HL-60/S4 treated with retinoic acid at 250 ng/mL for 4 days and 3 days (cell line): ENCODE results near the gene ALG1L2.
"Not testable (repeated sequence)": the region's sequence is repeated elsewhere in the genome, so short reads cannot be mapped to it uniquely, and the experiment has no call there.

ENCODE experiments used
- in situ Hi-C: fragments of 300-500 bp; cut with MboI; formaldehyde crosslinking; loops from 2 replicates; pipeline ENCODE4 v1.7.0; 2022; ENCODE audit warnings: low sequenced_read_pairs

ALG1L2 gene

DNA sequence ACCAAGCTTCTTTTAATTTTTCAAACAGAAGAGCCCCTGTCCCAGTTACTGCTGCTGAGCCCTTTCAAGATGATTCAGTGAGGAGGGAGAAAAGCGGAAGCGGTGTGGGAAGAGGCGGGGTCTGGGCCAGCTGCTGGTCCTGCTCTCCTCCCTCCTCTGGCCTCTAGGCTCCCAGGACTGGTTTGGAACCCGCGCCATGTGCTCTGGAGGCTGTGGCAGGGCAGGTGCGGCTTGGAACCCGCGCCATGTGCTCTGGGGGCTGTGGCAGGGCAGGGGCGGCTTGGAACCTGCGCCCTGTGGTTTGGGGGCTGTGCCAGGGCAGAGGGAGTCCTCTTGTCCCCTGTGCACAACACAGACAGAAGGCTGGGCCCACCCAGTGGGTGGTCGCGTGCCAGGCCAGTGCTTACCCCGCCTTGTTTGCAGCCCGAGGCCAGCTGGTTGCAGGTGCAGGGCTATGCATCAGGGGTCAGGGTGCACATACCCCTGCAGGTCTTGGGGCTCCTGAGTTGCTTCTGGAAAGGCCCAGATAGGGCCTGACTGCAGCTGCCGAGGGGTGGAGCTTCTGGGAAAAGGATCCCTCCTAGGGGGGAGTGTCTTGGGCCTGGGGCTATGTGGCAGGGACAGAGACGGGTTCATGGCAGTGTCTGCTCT lies 12.2 kb downstream of the ALG1L2 start:
- in situ Hi-C loops = loop anchor here (10.0 kb wide), 1 partner anchor 149 kb away; no protein-coding TSS in a partner anchor

DNA sequence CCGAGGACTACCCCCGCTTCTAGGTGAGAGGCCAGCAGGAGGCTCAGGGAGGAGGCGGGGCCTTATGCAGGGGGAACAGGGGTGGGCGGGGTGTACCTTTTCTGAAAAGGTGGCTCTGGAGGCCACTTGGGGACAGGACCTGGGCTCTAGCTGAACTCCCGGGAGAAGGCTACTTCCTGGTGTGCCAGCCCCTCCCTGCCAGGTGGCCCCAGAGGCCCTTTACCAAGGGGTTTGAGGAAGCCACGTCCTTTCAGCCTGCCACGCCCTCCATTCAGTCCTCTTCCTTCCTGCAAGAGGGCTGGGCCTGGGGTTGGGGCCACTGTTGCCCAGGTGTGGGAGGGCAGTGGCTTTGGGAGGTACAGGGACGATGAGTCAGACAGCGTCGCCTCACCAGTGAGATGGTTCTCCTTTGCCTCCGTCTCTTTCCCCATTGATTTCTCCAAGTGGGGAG lies 12.9 kb downstream of the ALG1L2 start:
- in situ Hi-C loops = loop anchor here (10.0 kb wide), 1 partner anchor 150 kb away; no protein-coding TSS in a partner anchor

DNA sequence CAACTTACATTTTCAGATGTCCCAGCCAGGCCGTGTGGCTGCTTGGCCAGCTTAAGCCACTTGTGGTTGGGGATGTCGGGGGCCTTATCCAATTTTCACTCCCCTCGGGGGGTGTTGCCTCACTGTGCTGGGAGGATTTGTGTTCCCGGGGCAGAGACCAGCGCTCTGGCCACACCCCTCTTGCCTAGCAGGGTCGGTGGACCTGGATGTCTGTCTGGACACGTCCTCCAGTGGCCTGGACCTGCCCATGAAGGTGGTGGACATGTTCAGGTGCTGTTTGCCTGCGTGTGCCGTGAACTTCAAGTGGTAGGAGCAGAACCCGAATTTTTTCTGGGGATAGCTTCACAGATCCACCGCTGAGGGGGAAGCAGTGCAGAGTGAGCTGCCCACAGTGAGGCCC lies 14.2 kb downstream of the ALG1L2 start:
- in situ Hi-C loops = loop anchor here (10.0 kb wide), 1 partner anchor 151 kb away; no protein-coding TSS in a partner anchor

DNA sequence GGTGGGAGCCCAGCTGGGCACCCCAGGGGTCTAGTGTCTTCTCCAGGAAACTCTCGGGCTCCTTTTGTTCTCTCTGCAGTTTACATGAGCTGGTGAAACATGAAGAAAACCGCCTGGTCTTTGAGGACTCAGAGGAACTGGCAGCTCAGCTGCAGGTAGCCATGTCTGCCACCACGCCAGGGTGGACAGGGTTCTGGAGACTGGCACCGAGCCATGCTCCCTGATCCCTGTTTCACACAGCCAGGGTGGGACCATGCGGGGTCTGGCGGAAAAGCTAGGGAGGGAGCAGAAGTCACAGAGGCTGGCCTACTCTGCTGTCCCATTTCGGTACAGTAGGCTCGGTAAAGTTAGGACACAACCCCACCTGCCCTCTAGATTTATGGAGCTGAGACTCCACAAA lies 15.5 kb downstream of the ALG1L2 start:
- in situ Hi-C loops = loop anchor here (10.0 kb wide), 1 partner anchor 152 kb away; no protein-coding TSS in a partner anchor

DNA sequence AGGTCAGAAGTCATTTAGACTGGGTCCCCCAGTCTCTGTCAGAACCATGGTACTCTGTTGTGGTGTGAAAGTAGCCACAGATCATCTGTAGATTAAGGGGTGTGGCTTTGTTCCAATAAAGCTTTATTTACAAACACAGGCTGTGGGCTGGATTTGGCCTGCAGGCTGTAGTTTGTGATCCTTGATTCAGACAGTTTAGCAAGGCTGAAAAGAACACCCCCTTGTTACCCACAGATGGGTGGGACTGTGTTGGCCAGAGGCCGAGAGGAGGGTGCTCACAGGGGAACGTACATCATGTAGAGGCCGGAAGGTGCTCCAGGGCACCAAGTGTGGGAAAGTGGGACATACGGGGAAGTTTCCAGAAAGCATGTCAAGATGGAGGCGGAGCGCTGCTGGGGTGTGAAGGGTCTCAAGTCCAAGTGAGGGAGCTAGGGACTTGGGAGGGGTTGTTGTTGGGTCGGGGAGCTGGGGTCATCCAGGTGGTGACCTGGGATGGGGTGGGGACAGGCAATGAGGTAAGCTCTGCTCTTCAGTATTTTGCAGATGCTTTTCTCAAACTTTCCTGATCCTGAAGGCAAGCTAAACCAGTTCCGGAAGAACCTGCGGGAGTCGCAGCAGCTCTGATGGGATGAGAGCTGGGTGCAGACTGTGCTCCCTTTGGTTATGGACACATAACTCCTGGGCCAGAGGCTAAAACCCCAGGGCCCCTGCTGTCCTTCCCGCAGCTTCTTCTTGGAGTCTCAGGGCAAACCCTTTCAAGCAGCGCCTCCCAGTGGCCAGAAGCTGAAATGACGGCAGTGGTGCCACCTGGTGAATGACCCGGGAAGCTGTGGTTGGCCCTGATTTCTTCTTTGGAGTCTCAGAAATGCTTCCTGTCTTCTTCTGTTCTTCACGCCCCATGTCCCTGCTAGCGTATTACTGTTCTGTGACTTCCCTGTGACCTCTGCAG lies 16.3 kb downstream of the ALG1L2 start:
- in situ Hi-C loops = loop anchor here (10.0 kb wide), 1 partner anchor 153 kb away; no protein-coding TSS in a partner anchor

DNA sequence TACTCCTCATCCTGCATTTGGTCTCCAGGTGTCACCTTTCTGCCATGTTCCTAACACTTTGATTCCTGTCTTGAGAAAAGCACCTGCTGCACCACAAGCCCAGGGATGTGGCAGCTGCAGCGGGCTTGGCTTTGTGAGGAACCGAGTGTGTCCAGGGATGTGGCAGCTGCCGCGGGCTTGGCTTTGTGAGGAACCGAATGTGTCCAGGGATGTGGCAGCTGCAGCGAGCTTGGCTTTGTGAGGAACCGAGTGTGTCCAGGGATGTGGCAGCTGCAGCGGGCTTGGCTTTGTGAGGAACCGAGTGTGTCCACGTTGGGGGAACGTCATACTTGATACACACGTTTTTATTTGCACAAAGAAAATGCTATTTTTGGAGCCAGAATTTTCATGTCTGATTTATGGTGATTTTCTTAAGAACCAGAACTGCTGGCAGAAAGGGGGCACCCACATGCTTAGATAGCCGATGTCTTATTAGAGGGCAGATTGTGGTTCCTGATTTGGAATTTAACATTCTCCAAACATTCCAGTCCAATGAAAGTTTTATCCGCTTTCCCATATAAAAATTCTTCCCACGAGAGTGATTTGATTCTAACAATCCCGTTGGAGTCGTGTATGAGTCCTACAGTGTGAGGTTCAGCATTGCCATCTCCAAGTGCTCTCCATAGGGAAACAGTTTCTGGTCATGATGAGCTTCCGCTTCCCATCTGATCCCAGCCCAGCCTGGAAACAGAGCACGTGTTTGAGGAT lies 17.2 kb downstream of the ALG1L2 start:
- in situ Hi-C loops = loop anchor here (10.0 kb wide), 1 partner anchor 154 kb away; no protein-coding TSS in a partner anchor

DNA sequence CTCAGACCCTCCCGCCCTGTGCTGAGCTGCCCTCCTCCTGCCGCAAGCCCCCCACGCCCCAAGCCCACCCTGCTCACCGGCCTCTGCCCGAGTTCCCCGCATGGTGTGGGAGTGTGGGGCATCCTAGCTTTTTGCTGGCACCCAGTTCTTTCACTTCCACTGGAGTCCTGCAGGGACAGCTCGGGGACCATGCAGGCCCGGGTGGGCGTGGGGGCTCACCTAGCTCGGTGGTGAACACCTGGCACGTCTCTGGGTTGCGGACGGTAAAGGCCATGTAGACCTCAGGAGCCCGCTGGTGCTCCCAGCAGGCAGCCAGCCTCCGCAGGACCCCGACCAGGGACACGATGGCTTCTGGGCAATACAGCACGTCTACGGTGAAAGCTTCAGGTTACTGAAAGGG lies 20.9 kb downstream of the ALG1L2 start:
- in situ Hi-C loops = not testable (repeated sequence)

DNA sequence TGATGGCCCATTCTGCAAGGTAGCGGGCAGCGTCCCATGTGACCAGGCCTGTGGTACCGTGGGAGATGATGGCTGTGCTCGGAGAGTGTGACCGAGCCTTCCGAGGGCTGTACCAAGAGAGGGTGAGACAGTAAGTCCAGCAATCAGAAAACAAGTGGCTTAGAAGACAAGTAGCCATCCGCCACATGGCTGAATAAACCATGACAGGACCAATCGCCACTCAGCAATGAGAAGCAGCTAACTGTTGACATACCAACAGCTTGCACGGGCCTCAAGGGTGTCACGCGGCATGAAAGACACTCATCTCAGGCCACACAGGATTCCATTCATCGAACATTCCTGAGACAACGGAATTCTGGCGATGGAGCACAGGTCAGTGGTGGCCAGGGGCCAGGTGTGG lies 22.6 kb downstream of the ALG1L2 start:
- in situ Hi-C loops = not testable (repeated sequence)

DNA sequence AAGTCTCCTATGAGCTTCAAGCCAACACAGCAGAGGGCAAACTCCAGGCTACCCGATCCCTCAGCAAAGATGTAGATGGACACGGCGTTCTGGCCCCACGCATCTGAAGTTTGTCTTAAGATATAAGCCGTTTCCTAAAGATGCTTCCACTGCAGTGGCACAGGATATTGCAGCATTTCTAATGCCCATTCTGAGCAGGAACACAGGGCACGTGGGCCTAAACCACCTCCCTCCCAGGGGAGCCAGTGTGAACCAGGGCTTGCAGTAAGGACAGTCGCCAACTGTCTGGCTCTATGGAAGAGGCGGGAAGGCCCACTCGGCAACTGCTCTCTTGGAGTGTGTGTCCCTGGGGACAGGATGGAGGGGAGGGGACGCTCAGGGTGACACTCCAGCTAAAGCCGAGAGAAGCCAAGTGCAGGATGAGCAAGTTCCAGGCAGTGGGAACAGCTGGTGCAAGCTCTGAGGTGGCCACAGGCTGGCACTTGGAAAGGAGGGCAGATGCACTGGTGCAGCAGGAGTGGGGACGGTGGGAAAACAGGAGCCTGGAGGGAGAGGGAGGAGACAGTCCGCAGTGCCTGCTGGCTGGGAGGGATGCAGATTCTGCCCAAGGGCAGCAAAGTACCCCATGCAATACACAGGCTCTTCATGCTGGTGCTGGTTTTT lies 25.8 kb downstream of the ALG1L2 start:
- in situ Hi-C loops = not testable (repeated sequence)

DNA sequence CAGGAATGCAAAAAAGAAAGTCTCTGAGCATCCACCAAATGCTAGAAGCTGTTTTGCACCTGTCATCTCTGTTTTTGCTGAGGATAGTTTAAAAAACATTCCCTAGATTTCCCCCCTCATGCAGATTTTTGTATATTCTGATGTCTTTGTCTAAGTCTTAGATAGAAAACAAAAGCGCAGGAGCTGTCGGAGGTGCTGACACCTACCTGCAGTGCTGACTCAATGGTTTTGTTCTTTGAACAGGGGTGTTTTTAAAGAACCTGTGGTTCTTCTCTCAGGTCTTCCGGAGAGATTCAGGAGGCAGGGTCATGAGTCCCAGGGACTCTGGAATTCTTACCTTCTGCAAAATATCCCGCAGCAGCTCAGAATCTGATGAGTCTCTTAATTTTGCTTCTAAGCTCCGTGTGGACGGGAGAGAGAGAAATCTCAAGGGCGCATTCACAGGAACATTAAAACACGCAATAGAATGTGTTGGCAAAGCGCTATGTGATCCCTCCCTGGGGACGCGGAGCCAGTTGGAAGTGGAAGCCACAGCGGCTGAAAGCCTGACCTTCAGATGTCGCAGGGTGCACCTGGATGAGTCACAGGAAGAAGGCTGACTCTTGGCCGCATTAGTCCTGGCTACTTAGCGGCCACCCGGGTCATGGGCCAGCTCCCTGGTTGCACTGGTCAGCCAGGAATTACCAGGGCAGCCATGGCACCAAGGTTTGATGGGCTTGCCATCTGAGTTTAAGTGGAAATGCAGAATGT lies 27.4 kb downstream of the ALG1L2 start:
- in situ Hi-C loops = not testable (repeated sequence)

DNA sequence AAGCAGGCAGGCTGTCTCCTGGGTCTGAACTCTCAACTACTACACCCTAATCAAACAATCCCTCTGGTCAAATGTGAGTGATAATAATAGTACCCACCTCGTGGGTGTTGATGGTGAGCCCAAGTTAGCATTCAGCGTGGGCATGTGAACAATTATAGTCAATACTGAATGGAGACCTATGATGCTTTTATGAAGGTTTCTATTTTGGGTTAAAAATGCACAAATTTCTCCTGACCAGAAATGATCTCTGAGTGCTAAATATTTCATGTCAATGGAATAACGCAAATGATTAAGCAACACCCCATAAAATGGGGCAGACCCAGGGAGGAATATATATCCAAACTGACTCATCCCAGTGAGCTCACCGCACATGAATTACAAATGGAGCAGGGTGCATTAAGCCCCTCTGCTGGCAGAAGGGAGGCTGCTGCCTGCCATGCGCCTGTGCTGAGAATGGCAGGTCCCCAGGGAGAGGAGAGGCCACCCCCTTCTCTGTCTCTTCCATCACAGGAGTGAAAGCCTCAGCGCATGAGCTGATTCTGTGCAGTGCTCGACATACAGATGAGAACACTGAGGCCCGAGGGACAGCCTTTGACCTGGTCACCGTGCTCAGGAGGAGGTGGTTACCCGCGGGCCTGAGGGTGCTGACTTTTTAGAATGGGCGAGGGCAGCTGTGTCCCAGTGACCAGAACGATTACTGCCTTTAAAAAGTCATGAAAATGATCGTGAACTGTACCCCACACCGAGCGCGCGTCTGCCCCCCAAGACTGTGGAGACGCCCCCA lies 28.9 kb downstream of the ALG1L2 start:
- in situ Hi-C loops = not testable (repeated sequence)

DNA sequence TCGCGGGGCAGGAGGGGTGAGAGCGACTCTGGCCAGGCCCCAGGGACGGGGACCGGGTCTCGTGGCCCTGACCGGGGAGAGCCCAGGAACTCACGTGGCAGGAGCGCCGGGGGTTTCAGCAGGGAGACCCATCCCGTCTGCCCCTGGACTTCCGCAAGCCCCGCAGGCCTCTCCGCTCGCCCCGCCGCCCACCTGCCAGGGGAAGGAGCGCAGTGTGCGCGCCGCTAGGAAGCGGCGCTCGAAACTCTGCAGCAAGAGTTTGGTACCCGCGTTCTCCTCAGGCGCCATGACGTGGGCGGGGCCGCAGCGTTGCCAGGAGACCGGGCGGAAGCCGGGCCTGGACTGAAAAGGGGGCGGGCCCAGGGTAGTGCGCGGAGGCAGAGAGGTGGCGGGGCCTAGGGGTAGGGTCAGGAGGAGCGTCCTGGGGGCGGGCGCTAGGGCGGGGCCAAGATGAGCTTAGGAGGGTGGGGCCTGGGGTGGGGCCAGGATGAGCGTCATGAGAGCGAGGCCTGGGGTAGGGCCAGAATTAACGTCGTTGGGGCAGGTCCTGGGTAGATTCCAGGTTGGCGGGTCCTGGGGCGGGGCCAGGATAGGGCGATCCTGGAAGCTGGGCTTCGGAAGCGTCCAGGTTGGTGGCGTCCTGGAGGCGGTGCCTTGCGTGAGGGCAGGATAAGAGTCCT lies 29.7 kb downstream of the ALG1L2 start:
- in situ Hi-C loops = no loop called here

DNA sequence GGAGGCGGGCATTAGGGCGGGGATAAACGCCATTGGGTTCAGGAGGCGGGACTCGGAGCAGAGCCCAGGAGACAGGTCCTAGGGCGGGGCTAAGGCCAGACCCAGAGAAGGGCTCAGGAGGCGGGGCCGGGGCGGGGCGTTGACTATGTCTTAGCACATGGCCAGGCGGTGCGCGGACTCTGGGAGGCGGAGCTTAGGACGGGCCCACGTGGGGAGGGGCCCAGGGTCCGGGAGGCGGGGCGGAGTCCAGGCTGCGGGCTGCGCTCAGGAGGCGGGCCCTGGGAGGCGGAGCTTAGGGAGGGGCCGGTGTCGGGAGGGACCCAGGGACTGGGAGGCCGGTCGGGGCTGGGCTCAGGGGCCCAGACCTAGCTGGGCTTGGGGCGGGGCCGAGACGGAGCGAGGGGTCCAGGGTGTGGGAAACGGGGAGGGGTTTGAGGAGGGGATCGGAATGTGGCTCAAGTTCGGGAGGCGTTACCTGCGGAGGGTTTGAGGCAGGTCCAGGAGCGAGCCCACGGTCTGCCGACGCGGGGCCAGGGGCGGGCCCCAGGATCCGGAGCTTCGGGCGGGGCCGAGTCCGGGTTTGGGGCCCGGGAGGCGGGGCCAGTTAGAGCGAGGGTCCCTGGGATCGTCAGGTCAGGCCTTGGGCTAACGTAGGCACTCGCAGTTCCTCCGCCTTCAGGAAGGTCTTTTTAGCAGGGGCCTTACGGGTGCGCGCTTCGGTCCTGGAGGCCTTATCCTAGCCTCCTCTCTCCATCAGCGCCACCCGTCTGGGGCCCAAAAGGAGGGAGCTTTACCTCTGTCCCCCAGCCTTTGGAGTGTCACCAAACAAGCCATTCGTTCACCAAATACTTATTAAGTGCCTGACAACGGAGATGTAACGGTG lies 30.5 kb downstream of the ALG1L2 start:
- in situ Hi-C loops = not testable (repeated sequence)

DNA sequence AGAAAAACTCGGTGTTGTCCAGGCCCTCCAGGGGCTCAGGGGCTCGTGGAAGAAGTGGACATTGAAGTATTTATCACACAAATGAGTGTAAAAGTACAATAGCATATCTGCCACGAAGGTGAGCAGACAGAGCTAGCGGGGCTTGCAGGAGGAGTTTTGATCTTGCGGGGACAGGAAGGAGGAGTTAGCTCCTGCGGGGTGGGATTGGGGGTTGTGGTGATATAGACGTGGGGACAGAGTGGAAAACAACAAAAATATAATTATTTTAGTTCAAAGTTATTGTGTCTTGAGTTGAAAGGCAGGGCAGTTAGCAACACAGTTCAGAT lies 31.1 kb downstream of the ALG1L2 start:
- in situ Hi-C loops = not testable (repeated sequence)

DNA sequence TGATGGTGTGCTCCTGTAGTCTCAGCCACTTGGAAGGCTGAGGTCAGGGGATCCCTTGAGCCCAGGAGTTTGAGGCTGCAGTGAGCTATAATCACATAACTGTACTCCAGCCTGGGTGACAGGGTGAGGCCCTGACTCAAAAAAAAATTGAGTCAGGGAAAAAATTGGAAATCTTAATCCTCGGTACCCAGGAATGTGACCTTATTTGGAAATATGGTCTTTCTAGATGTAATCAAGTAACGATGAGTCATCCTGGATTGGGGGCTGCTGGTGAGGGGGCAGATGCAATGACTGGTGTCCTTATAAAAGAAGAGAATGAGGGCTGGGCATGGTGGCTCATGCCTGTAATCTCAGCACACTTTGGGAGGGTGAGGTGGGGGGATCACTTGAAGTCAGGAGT lies 33.8 kb downstream of the ALG1L2 start:
- in situ Hi-C loops = not testable (repeated sequence)

DNA sequence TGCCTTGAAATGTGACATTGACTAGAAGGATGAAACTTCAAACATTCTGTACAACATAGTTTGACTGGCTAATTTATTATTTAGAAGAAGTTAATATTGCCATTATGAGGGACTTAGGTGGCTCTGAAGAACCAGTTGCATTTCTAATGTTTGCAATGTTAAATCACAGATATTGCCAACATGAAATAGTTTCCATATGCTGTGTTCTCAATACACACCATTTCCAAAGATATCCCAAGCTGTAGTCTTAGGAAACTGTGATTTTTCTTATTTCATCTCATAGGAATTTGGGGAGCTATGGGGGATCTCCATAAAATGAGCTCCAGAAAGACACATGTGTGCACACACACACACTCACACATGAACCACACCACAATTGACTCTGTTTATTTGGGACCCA lies 36.3 kb downstream of the ALG1L2 start:
- in situ Hi-C loops = no loop called here

DNA sequence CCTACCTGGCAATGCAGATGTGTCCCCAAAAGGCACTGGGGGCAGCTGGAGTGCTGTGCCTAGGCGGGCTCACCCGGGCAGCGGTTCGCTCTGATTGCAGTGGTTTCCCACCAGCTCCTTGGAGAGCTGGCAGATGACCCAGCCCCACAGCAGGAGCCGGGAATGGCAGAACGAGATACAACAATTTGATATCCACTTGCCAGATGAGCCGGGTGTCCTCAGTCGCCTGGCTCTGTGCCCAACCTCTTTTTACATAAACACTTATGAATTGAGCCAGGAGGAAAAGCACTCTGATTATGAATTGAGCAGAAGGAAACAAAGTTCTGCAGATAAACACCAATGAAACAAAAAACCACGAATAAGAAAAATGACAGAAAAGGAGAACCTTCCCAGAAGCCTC lies 38.2 kb downstream of the ALG1L2 start:
- in situ Hi-C loops = not testable (repeated sequence)

DNA sequence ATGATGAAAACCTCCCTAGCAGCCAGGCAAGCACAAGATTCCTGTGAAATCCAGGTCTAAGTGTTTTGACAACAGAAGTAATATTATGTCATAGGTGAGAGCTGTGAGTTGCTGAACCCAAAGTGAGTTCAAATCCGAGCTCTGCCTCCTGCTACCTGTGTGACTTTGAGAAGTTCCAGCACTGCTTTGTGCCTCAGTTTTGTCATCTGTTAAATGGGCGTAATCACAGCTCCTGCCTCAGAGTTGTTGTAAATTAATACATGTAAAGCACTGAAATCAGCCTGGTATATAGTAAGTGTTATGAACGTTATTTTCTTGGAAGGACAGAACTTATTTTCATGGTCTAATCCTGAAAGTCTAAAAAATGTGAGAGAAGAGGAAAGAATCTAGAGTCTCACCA lies 38.7 kb downstream of the ALG1L2 start:
- in situ Hi-C loops = not testable (repeated sequence)
